Measurements from ENCODE around the gene LCAT.

The LCAT gene

GRCh38 chr16:67954421-67955196, 10.7 kb upstream of the LCAT start:
- H3K36me3 ChIP-seq (ENCODE audit: insufficient read depth, low read length): no peaks in the 10 kb centered on the region

DNA sequence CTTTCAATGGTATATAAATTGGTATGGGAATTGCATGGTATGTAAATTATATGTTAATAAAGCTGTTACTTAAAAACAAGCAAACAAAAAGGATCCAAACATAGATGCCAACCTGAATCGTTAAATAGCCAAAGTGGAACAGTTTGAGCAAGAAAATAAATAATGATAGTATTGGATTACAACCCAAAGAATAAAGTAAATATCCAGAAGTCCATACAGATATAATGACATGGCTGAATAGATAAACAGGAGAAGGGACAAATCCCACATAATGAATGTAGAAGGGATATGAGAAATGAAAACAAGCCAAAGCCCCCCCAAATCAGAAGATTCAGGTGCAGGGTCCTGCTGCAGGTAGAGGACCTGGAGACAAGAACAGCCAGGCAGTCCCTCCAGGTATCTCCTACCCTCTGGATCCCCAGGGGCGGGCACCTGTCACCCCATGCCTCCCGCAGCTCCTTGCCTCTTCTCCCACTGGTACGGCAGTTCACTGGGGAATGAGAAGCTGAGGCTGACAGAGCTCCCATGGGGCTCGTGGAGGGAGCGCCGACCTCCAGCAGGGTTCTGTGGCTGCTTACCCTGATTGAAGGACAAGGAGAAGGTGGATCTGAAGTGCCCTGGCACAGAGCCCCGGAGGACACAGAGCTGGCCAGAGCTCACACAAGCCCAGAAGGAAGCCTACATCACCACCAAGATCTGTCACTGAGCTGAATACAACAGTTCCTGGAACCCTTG, 9.9 kb upstream of the LCAT start:
- Histone ChIP-seq H3F3A (ENCODE audit: low read depth) (no peaks in the 10 kb centered on the region), H3K36me3 (ENCODE audit: insufficient read depth, low read length) (no peaks in the 10 kb centered on the region), H3K9me2 (replicated peaks; ENCODE audit: low read depth, low read length) (no peaks in the 10 kb centered on the region)

More at GRCh38 chr16:67954421-67955196, 10.7 kb upstream of the LCAT start:
- H3K4me2 ChIP-seq (ENCODE audit: low read depth, low read length, poor library complexity, severe bottlenecking): no peak overlapping the region
- H3K79me2 ChIP-seq (ENCODE audit: insufficient read depth, low read length): no peaks in the 10 kb centered on the region
- no peak overlapping the region for H2AFZ ChIP-seq (ENCODE audit: low read length)
- no peaks in the 10 kb centered on the region for H3F3A ChIP-seq (ENCODE audit: low read depth)
- no peaks in the 10 kb centered on the region for H4K20me1 ChIP-seq (ENCODE audit: insufficient read depth, low read length, poor library complexity, severe bottlenecking)
- H3K9me3 ChIP-seq (ENCODE audit: insufficient read depth, low read depth, low read length): no peaks in the 10 kb centered on the region
- H3K4me1 ChIP-seq (ENCODE audit: insufficient read depth, low read length, poor library complexity, severe bottlenecking): no peaks in the 10 kb centered on the region
- no peak overlapping the region for H3K4me3 ChIP-seq (ENCODE audit: low read length, poor library complexity, severe bottlenecking)
- H3K27me3 ChIP-seq (ENCODE audit: insufficient read depth, low read length, poor library complexity, severe bottlenecking): no peaks in the 10 kb centered on the region
- no peak overlapping the region for H3K9ac ChIP-seq (ENCODE audit: low read depth, low read length, poor library complexity, severe bottlenecking)
- TF ChIP-seq CTCF (conservative IDR thresholded peaks at IDR 0.05; ENCODE audit: low read length) (no peak), EZH2phosphoT487 (IDR thresholded peaks at IDR 0.05; ENCODE audit: borderline replicate concordance) (no peak)
- H3K9me2 ChIP-seq (replicated peaks; ENCODE audit: low read depth, low read length): no peaks in the 10 kb centered on the region

GRCh38 chr16:67951485-67951884, 7.6 kb upstream of the LCAT start:
- H3K36me3 ChIP-seq (ENCODE audit: insufficient read depth, low read length): no peaks in the 10 kb centered on the region
- no peaks in the 10 kb centered on the region for H3K9me3 ChIP-seq (ENCODE audit: insufficient read depth, low read depth, low read length)
- no peaks in the 10 kb centered on the region for H3K79me2 ChIP-seq (ENCODE audit: insufficient read depth, low read length)
- no peaks in the 10 kb centered on the region for H3F3A ChIP-seq (ENCODE audit: low read depth)
- no peak overlapping the region for H3K4me3 ChIP-seq (ENCODE audit: low read length, poor library complexity, severe bottlenecking)
- H3K4me2 ChIP-seq (ENCODE audit: low read depth, low read length, poor library complexity, severe bottlenecking): no peak overlapping the region
- TF ChIP-seq EZH2phosphoT487 (IDR thresholded peaks at IDR 0.05; ENCODE audit: borderline replicate concordance) (no peak), CTCF (conservative IDR thresholded peaks at IDR 0.05; ENCODE audit: low read length) (no peak)
- no peaks in the 10 kb centered on the region for H3K27me3 ChIP-seq (ENCODE audit: insufficient read depth, low read length, poor library complexity, severe bottlenecking)
- no peak overlapping the region for H2AFZ ChIP-seq (ENCODE audit: low read length)
- no peaks in the 10 kb centered on the region for H4K20me1 ChIP-seq (ENCODE audit: insufficient read depth, low read length, poor library complexity, severe bottlenecking)
- H3K9ac ChIP-seq (ENCODE audit: low read depth, low read length, poor library complexity, severe bottlenecking): no peak overlapping the region
- H3K4me1 ChIP-seq (ENCODE audit: insufficient read depth, low read length, poor library complexity, severe bottlenecking): no peaks in the 10 kb centered on the region
- H3K9me2 ChIP-seq (replicated peaks; ENCODE audit: low read depth, low read length): no peaks in the 10 kb centered on the region

More for the DNA sequence above, 9.9 kb upstream of the LCAT start:
- TF ChIP-seq CTCF (conservative IDR thresholded peaks at IDR 0.05; ENCODE audit: low read length) (no peak), EZH2phosphoT487 (IDR thresholded peaks at IDR 0.05; ENCODE audit: borderline replicate concordance) (no peak)
- no peak overlapping the region for H2AFZ ChIP-seq (ENCODE audit: low read length)
- no peaks in the 10 kb centered on the region for H4K20me1 ChIP-seq (ENCODE audit: insufficient read depth, low read length, poor library complexity, severe bottlenecking)
- no peaks in the 10 kb centered on the region for H3K4me1 ChIP-seq (ENCODE audit: insufficient read depth, low read length, poor library complexity, severe bottlenecking)
- no peak overlapping the region for H3K4me3 ChIP-seq (ENCODE audit: low read length, poor library complexity, severe bottlenecking)
- H3K4me2 ChIP-seq (ENCODE audit: low read depth, low read length, poor library complexity, severe bottlenecking): no peak overlapping the region
- H3K9me3 ChIP-seq (ENCODE audit: insufficient read depth, low read depth, low read length): no peaks in the 10 kb centered on the region
- H3K9ac ChIP-seq (ENCODE audit: low read depth, low read length, poor library complexity, severe bottlenecking): no peak overlapping the region
- H3K79me2 ChIP-seq (ENCODE audit: insufficient read depth, low read length): no peaks in the 10 kb centered on the region
- H3K27me3 ChIP-seq (ENCODE audit: insufficient read depth, low read length, poor library complexity, severe bottlenecking): no peaks in the 10 kb centered on the region

Data from Loucy (cell line).